Activated T-cell treated with anti-CD3 and anti-CD28 coated beads, Interleukin-2, amount 50 U/mL, for 1 hour (primary cell): ENCODE results near the gene HK3.
"Not testable (repeated sequence)": the region's sequence is repeated elsewhere in the genome, so short reads cannot be mapped to it uniquely, and the experiment has no call there.

Experiments
- DNase-seq: peaks from one replicate; pipeline ENCODE4 v3.0.0-alpha.2; 2020

The HK3 gene

GRCh38 chr5:176881816-176882566, 17.2 kb downstream of the HK3 start:
- no peak for DNase-seq

- no peak for DNase-seq
Measured at GRCh38 chr5:176881021-176881749, 18.0 kb downstream of the HK3 start.

- DNase-seq: no peak
Measured at GRCh38 chr5:176880366-176881020, 18.7 kb downstream of the HK3 start.

- DNase-seq: no peak
Measured at GRCh38 chr5:176879663-176880361, 19.3 kb downstream of the HK3 start.

- DNase-seq: no peak
Measured at GRCh38 chr5:176878906-176879662, 20.1 kb downstream of the HK3 start.

- no peak for DNase-seq
Measured at GRCh38 chr5:176878463-176878862, 20.7 kb downstream of the HK3 start.

GRCh38 chr5:176877793-176878331, 21.3 kb downstream of the HK3 start:
- DNase-seq: no peak

GRCh38 chr5:176876506-176877431, 22.4 kb downstream of the HK3 start:
- no peak for DNase-seq

- no peak for DNase-seq
Measured at GRCh38 chr5:176875783-176876505, 23.2 kb downstream of the HK3 start.

- no peak for DNase-seq
Measured at GRCh38 chr5:176875014-176875550, 24.1 kb downstream of the HK3 start.

- DNase-seq: no peak
Measured at GRCh38 chr5:176874198-176874780, 24.9 kb downstream of the HK3 start.

- DNase-seq: no peak
Measured at GRCh38 chr5:176873541-176874172, 25.5 kb downstream of the HK3 start.

- DNase-seq: not testable (repeated sequence)
Measured at GRCh38 chr5:176873011-176873410, 26.1 kb downstream of the HK3 start.

GRCh38 chr5:176872586-176872985, 26.6 kb downstream of the HK3 start:
- not testable (repeated sequence) for DNase-seq

GRCh38 chr5:176870644-176871043, 28.5 kb downstream of the HK3 start:
- DNase-seq: not testable (repeated sequence)

GRCh38 chr5:176870110-176870591, 29.0 kb downstream of the HK3 start:
- no peak for DNase-seq

- no peak for DNase-seq
Measured at GRCh38 chr5:176869501-176870109, 29.5 kb downstream of the HK3 start.

GRCh38 chr5:176868731-176869130, 30.4 kb downstream of the HK3 start:
- no peak for DNase-seq
